Measurements from ENCODE around the gene FAM217A. TPM values are rescaled to one million over a fixed set of nuclear protein-coding genes. Genes with fewer than 3 reads are reported as not detected.

Gene FAM217A
- total and polyA plus RNA-seq, 10 of the 15 experiments (the other 5 are each of a cell fraction or from before 2014, with no cell fraction given): 0.09 to 0.11 TPM; not detected in 8

- Histone ChIP-seq H3K9ac (ENCODE audit: control insufficient read depth, insufficient read depth, low read length) (peak overlapping the region; percentile 82), H3K79me2 (ENCODE audit: control insufficient read depth, insufficient read depth, low read length) (peaks cover 66% of the 10 kb centered on the region), H3K4me3 (peak overlapping the region; percentile 91), H3K27me3 (replicated peaks in 1 of 2; ENCODE audit: control insufficient read depth in 2 of 2, insufficient read depth in 2 of 2, low read length in 1 of 2) (no peaks in the 10 kb centered on the region), H3K4me1 (ENCODE audit: control insufficient read depth, insufficient read depth, low read length) (peaks cover 6% of the 10 kb centered on the region), H3K36me3 (ENCODE audit: control insufficient read depth in 2 of 2, insufficient read depth in 2 of 2, low read length in 1 of 2) (peaks cover 0 to 4% of the 10 kb centered on the region in 2 experiments; a peak in 1 of 4 replicates), H3K27ac (ENCODE audit: control insufficient read depth, insufficient read depth) (peak overlapping the region; percentile 90), H4K20me1 (ENCODE audit: control insufficient read depth, insufficient read depth) (no peaks in the 10 kb centered on the region), H3K4me2 (ENCODE audit: control insufficient read depth, insufficient read depth) (peak overlapping the region; percentile 84), H2AFZ (ENCODE audit: control insufficient read depth, low read depth, low read length) (peak overlapping the region; percentile 81), H3K9me3 (replicated peaks; ENCODE audit: control insufficient read depth, insufficient read depth, low read length) (no peaks in the 10 kb centered on the region)
- DNase-seq (ENCODE audit: low read depth, low spot score): no peak
- ATAC-seq: no peak
- WGBS (ENCODE audit: insufficient coverage, insufficient replicate concordance, low lambda C conversion rate, missing lambda C conversion rate): 12% methylated on average over 12 of the region's 12 CpGs
- CTCF ChIA-PET: interaction anchor here (0.7 to 4.3 kb wide), 18 partner anchors 8 to 278 kb away, joined by 3 to 23 read pairs (median 4); no protein-coding TSS in a partner anchor
- RAD21 ChIA-PET (ENCODE audit: unreplicated experiment): interaction anchor here (1.1 to 2.1 kb wide), 7 partner anchors 13 to 135 kb away, joined by 3 to 21 read pairs (median 7); partner anchors contain the start of gene ECI2
- in situ Hi-C loops (cut with MboI): loop anchor here (10.0 kb wide), 1 partner anchor 754 kb away; the partner anchor contains the start of gene CDYL
- TF ChIP-seq HCFC1 (IDR thresholded peaks at IDR 0.05; ENCODE audit: low read length) (no peak), TCF3 (IDR thresholded peaks at IDR 0.05; ENCODE audit: borderline replicate concordance, insufficient read depth, low read depth, low read length) (no peak), SIX5 (IDR thresholded peaks at IDR 0.05; ENCODE audit: low read depth, low read length, severe bottlenecking) (no peak), ATF3 (IDR thresholded peaks at IDR 0.05; ENCODE audit: borderline replicate concordance, extremely low read depth, low read depth, low read length) (0 out of 2 replicates have a peak, but pooled peaks have one; percentile 8), ZBED1 (IDR thresholded peaks at IDR 0.05; ENCODE audit: borderline replicate concordance) (0 out of 2 replicates have a peak, but pooled peaks have one; percentile 56), SREBF1 (IDR thresholded peaks at IDR 0.05; ENCODE audit: low read length) (no peak), REST (IDR thresholded peaks at IDR 0.05; ENCODE audit: low read depth, low read length) (no peak), ZSCAN29 (IDR thresholded peaks at IDR 0.05) (no peak), WRNIP1 (IDR thresholded peaks at IDR 0.05; ENCODE audit: borderline replicate concordance, low read depth, low read length) (0 out of 2 replicates have a peak, but pooled peaks have one; percentile 56), NR2C2 (IDR thresholded peaks at IDR 0.05; ENCODE audit: borderline replicate concordance, control insufficient read depth, insufficient read length, low read depth) (no peak), CBX5 (IDR thresholded peaks at IDR 0.05; ENCODE audit: low read depth) (no peak), KDM1A (IDR thresholded peaks at IDR 0.05; ENCODE audit: borderline replicate concordance) (no peak)
- TF ChIP-seq, protein P1, sequence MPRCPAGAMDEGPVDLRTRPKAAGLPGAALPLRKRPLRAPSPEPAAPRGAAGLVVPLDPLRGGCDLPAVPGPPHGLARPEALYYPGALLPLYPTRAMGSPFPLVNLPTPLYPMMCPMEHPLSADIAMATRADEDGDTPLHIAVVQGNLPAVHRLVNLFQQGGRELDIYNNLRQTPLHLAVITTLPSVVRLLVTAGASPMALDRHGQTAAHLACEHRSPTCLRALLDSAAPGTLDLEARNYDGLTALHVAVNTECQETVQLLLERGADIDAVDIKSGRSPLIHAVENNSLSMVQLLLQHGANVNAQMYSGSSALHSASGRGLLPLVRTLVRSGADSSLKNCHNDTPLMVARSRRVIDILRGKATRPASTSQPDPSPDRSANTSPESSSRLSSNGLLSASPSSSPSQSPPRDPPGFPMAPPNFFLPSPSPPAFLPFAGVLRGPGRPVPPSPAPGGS (IDR thresholded peaks at IDR 0.05; ENCODE audit: borderline replicate concordance, insufficient read depth, low read depth, low read length, poor library complexity, severe bottlenecking): no peak
- BruUV-seq (replicated peaks): no TSS peak
- POLR2A ChIA-PET: interaction anchor here (1.0 to 3.6 kb wide), 5 partner anchors 9 to 762 kb away, joined by 3 to 29 read pairs (median 5); partner anchors contain the start of genes ECI2 and PSMG4
- no peak for FAIRE-seq
- SMC1A ChIA-PET (ENCODE audit: uncharacterized antibody, unreplicated experiment): interaction anchor here (0.8 to 2.5 kb wide), 10 partner anchors 10 to 132 kb away, joined by 3 to 17 read pairs (median 4); no protein-coding TSS in a partner anchor
- intact Hi-C loops (cut with micrococcal nuclease; ENCODE audit: unreplicated experiment): loop anchor here (5.0 to 10.0 kb wide), 2 partner anchors 117 to 764 kb away; partner anchors contain the start of gene ECI2
These were observed 58.2 kb downstream of the FAM217A start for GRCh38 chr6:4020822-4021132.

Data from GM12878 (cell line).